Measurements from ENCODE around the gene EVA1C.

DNA sequence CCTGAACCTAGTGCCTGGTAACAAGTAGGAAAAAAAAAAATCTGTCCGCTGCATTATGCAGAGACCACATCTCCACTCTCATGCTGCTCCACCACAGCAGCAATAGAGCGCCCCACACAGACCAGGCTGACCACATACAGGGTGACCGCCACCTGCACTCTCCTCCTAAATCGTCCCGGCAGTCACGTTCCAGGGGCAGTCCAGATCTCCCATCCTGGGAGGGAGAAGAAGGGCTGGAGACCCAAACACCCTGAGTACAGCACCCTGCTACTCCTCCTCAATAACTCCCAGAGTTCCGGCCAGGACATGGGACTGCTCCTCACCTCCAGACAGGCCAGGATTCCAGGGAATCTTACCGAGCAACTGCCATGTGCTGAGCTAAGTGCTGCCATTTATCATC, 35.0 kb upstream of the EVA1C start:
- TF ChIP-seq, protein P1, sequence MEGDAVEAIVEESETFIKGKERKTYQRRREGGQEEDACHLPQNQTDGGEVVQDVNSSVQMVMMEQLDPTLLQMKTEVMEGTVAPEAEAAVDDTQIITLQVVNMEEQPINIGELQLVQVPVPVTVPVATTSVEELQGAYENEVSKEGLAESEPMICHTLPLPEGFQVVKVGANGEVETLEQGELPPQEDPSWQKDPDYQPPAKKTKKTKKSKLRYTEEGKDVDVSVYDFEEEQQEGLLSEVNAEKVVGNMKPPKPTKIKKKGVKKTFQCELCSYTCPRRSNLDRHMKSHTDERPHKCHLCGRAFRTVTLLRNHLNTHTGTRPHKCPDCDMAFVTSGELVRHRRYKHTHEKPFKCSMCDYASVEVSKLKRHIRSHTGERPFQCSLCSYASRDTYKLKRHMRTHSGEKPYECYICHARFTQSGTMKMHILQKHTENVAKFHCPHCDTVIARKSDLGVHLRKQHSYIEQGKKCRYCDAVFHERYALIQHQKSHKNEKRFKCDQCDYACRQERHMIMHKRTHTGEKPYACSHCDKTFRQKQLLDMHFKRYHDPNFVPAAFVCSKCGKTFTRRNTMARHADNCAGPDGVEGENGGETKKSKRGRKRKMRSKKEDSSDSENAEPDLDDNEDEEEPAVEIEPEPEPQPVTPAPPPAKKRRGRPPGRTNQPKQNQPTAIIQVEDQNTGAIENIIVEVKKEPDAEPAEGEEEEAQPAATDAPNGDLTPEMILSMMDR (IDR thresholded peaks at IDR 0.05), result no peak
- TF ChIP-seq EZH2phosphoT487 (IDR thresholded peaks at IDR 0.05), result no peak
- TF ChIP-seq EZH2 (IDR thresholded peaks at IDR 0.05), result no peak

Measured in neural progenitor cell (in vitro differentiated cells).